ENCODE data around the gene ADGRA1.

DNA sequence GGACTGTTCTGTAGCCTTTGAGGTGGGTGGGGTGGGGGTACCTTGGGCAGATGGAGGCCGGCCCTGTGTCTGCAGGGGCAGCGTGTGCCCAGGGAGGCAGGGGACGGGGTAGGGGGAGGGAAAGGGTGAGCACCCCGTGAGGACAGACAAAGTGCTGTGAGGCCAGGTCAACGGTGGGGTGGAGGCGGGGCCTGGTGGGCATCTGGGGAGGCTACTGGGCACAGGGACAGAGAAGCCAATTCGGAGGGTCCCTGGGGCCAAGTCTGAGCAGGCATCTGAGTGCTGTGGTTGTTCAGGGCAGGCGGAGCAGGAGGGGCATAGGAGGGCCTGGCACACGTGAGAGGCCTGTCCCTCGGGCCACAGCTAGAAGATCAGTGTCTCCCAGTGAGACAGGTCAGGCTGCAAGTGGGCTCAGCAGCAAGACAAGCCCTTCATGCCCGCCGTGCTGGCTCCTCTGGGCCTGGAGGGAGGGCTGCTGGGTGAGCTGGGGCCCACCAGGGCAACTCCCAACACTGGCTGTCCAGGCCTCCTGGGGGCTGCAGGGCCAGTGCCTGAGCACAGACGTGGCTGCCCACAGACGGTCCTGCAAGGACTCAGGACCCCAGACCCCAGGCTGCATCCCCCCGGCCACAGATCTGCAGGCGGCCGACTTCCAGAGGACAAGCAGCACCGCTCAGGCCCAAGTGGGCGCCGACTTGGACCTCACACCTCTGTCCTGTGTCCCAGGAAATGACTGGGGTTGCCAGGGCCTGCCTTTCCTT lies 45.9 kb downstream of the ADGRA1 start:
- TF ChIP-seq, protein P1, sequence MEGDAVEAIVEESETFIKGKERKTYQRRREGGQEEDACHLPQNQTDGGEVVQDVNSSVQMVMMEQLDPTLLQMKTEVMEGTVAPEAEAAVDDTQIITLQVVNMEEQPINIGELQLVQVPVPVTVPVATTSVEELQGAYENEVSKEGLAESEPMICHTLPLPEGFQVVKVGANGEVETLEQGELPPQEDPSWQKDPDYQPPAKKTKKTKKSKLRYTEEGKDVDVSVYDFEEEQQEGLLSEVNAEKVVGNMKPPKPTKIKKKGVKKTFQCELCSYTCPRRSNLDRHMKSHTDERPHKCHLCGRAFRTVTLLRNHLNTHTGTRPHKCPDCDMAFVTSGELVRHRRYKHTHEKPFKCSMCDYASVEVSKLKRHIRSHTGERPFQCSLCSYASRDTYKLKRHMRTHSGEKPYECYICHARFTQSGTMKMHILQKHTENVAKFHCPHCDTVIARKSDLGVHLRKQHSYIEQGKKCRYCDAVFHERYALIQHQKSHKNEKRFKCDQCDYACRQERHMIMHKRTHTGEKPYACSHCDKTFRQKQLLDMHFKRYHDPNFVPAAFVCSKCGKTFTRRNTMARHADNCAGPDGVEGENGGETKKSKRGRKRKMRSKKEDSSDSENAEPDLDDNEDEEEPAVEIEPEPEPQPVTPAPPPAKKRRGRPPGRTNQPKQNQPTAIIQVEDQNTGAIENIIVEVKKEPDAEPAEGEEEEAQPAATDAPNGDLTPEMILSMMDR (IDR thresholded peaks at IDR 0.05), result no peak
- no peak for TF ChIP-seq POLR2A (IDR thresholded peaks at IDR 0.05)

Data from prostate gland (tissue), 2 donors.